Neutrophil (primary cell): ENCODE measurements around the gene EMX1.

Source experiments
- H3K27ac ChIP-seq: fragments of 200-600 bp; sonication (generic); 2 replicates; pipeline ENCODE4 v1.5.1; 2016; ENCODE audit warnings: mild to moderate bottlenecking, moderate library complexity
- H3K27me3 ChIP-seq: fragments of 200-600 bp; sonication (generic); 2 replicates; pipeline ENCODE4 v1.6.0; 2016; ENCODE audit warnings: mild to moderate bottlenecking
- H3K36me3 ChIP-seq: fragments of 200-600 bp; sonication (generic); 2 replicates; pipeline ENCODE4 v1.5.1; 2017
- H3K4me1 ChIP-seq, 2 experiments: fragments of 200-600 bp in 1 of 2; sonication (generic) in 1 of 2; 1 replicate in 1 of 2; 2 replicates in 1 of 2; pipeline versions ENCODE4 v1.5.1 to v1.6.1; 2013 to 2016; ENCODE audit warnings: low read depth in 1 of 2, low read length in 1 of 2, mild to moderate bottlenecking in 1 of 2, moderate library complexity in 1 of 2; ENCODE audit not compliant: control insufficient read depth in 1 of 2, insufficient read depth in 1 of 2
- H3K4me3 ChIP-seq, 2 experiments: fragments of 200-600 bp in 1 of 2; sonication (generic) in 1 of 2; 1 replicate in 1 of 2; 2 replicates in 1 of 2; pipeline ENCODE4 v1.5.1; 2013 to 2016; ENCODE audit warnings: low read depth in 1 of 2, low read length in 1 of 2, mild to moderate bottlenecking in 1 of 2, moderate library complexity in 1 of 2
- H3K9me3 ChIP-seq: fragments of 200-600 bp; sonication (generic); 2 replicates; pipeline ENCODE4 v1.5.1; 2016
- TF ChIP-seq, protein P1 (sequence below): fragments of 200-600 bp; sonication (generic); IDR thresholded peaks from 2 replicates; pipeline ENCODE4 v1.5.1; 2016; ENCODE audit warnings: antibody characterized with exemption

Gene EMX1

DNA sequence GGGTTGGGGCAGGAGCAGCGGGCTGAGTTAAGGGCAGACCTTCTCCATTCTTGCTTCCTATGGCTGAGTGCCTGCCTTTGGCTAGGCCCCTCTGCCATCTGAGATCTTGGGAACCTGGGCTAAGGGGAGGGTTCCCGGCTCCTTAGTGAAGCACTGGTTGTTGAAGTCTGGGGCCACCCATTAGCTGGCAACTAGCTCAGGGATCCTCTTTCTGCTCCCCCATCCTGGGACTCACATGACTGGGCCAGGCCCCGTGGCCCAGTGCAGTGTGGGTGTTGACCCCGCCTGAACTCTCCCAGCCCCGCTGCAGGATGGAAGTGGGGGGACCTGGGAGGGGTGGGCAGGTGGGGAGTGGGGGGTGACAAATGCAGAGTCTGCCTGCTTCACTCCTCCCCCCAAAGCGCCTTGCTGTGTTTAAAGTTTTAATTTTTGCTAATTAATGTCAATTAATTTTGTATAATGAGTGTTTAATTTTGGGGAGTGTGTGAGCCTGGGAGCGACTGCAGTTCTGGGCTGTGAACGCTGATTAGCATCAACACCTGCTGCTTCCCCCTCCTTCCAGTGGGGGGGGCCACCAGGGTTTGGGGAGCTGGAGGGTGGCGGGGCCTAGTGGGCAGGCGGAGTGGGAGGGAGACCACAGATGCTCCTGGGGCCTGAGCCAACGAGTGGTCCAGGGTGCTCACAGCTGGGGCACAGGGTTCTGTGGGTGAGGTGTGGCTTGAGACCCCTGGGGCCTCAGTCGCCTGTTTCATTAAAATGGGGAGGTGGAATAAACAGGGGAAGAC lies 55.2 kb downstream of the EMX1 start:
- TF ChIP-seq, protein P1, sequence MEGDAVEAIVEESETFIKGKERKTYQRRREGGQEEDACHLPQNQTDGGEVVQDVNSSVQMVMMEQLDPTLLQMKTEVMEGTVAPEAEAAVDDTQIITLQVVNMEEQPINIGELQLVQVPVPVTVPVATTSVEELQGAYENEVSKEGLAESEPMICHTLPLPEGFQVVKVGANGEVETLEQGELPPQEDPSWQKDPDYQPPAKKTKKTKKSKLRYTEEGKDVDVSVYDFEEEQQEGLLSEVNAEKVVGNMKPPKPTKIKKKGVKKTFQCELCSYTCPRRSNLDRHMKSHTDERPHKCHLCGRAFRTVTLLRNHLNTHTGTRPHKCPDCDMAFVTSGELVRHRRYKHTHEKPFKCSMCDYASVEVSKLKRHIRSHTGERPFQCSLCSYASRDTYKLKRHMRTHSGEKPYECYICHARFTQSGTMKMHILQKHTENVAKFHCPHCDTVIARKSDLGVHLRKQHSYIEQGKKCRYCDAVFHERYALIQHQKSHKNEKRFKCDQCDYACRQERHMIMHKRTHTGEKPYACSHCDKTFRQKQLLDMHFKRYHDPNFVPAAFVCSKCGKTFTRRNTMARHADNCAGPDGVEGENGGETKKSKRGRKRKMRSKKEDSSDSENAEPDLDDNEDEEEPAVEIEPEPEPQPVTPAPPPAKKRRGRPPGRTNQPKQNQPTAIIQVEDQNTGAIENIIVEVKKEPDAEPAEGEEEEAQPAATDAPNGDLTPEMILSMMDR = no peak
- H3K36me3 ChIP-seq = peaks cover 68% of the 10 kb centered on the region
- no peak overlapping the region for H3K4me3 ChIP-seq
- no peaks in the 10 kb centered on the region for H3K9me3 ChIP-seq
- H3K4me1 ChIP-seq = peaks cover 0 to 8% of the 10 kb centered on the region in 2 experiments
- no peaks in the 10 kb centered on the region for H3K27me3 ChIP-seq
- H3K27ac ChIP-seq = no peak overlapping the region

- no peak overlapping the region for H3K27ac ChIP-seq
- no peaks in the 10 kb centered on the region for H3K9me3 ChIP-seq
- H3K4me1 ChIP-seq = peaks cover 0 to 8% of the 10 kb centered on the region in 2 experiments
- no peak overlapping the region for H3K4me3 ChIP-seq
- no peaks in the 10 kb centered on the region for H3K27me3 ChIP-seq
- TF ChIP-seq, protein P1 = no peak
- peaks cover 62% of the 10 kb centered on the region for H3K36me3 ChIP-seq
Measured at GRCh38 chr2:72973137-72973535, 55.8 kb downstream of the EMX1 start.

GRCh38 chr2:72973566-72974435 lies 56.5 kb downstream of the EMX1 start:
- TF ChIP-seq, protein P1 = peak; percentile 41
- H3K4me1 ChIP-seq = peaks cover 6 to 12% of the 10 kb centered on the region in 2 experiments
- peaks cover 58% of the 10 kb centered on the region for H3K36me3 ChIP-seq
- no peaks in the 10 kb centered on the region for H3K9me3 ChIP-seq
- no peaks in the 10 kb centered on the region for H3K27me3 ChIP-seq
- H3K27ac ChIP-seq = no peak overlapping the region
- H3K4me3 ChIP-seq = no peak overlapping the region

DNA sequence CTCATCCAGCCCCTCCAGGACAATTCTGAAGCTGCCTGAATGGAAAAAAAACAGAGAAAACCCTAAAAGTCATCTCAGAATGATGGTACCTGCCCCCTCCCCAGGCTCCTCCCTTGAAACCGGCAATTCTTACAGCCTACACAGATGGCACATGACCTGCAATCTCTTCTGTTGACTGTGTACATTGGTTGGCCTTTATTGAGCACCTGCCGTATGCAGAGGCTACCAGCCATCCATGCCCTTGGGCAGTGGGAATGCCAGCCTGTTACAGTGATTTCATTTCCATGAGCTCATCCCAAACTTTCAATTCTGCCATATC lies 57.1 kb downstream of the EMX1 start:
- Histone ChIP-seq H3K36me3 (peaks cover 54% of the 10 kb centered on the region), H3K27me3 (no peaks in the 10 kb centered on the region), H3K27ac (no peak overlapping the region), H3K4me3 (no peak overlapping the region), H3K9me3 (no peaks in the 10 kb centered on the region), H3K4me1 (peaks cover 12 to 18% of the 10 kb centered on the region in 2 experiments)
- TF ChIP-seq, protein P1 = no peak

DNA sequence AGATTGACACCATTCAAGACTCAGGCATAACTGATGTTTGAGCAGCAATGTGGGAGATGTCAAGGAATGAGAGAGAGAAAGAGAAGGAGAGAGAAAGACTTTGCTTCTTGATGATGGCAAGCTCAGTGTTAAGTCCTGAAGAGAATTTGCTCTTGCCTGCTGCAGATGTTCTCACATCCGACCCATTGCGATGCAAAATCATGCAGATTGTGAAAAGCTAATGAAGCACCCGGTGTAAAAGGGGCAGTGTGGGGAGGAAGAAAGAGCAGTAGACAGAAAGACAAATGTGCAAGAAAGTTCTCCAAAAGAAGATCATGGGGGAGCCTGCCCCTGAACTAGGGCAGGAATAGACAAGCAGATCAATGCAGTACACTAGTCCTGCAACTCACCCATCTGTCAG lies 57.7 kb downstream of the EMX1 start:
- no peak overlapping the region for H3K4me3 ChIP-seq
- peaks cover 48% of the 10 kb centered on the region for H3K36me3 ChIP-seq
- H3K4me1 ChIP-seq = peaks cover 19 to 24% of the 10 kb centered on the region in 2 experiments
- TF ChIP-seq, protein P1 = no peak
- no peak overlapping the region for H3K27ac ChIP-seq
- H3K27me3 ChIP-seq = no peaks in the 10 kb centered on the region
- H3K9me3 ChIP-seq = no peaks in the 10 kb centered on the region
